HepG2 (cell line): ENCODE data around the gene ENO1. TPM values are rescaled to one million over a fixed set of nuclear protein-coding genes. Genes with fewer than 3 reads are reported as not detected.

Source experiments
- ATAC-seq: fragments of 200-7000 bp; cut with Tn5 transposase; 3 replicates; pipeline ENCODE4 v1.9.1; 2020; ENCODE audit warnings: mild to moderate bottlenecking, moderate library complexity
- BruUV-seq: library from RNA; stranded (reverse); fragments of 400-500 nt; replicated peaks from 2 replicates; lab custom pipeline; 2021; lab: Mats Ljungman, UMichigan
- CTCF ChIA-PET: fragments of 300-600 bp; formaldehyde crosslinking; extraction: SDS; loops from one replicate; lab custom pipeline; 2021; ENCODE audit warnings: low total read pairs, inconsistent platforms, low intra/inter-chr PET ratio; lab: Yijun Ruan, JAX
- POLR2A ChIA-PET: fragments of 350-600 bp; sonication (Branson Sonifier 250); formaldehyde crosslinking; loops from one replicate; lab custom pipeline; 2020; ENCODE audit warnings: antibody characterized with exemption, inconsistent platforms; lab: Yijun Ruan, JAX
- DNase-seq: peaks from one replicate; pipeline ENCODE4 v3.0.0-alpha.2; 2015; ENCODE audit warnings: low spot score
- FAIRE-seq: peaks from 3 replicates; lab custom pipeline; 2011; peaks lifted over from hg19 to GRCh38; lab: Jason Lieb, UNC
- H2AFZ ChIP-seq: one replicate; pipeline ENCODE4 v1.6.1; 2011; ENCODE audit warnings: low read length, inconsistent platforms
- H3K27ac ChIP-seq: fragments of 300-600 bp; 3 replicates; pipeline ENCODE4 v1.8.0; 2011; ENCODE audit warnings: mixed run types, mild to moderate bottlenecking, mixed read lengths, low read length, inconsistent platforms; ENCODE audit not compliant: insufficient read depth; ENCODE audit errors: extremely low read length
- H3K27me3 ChIP-seq, 2 experiments: fragments of 200-600 bp in 1 of 2; 2 replicates in 1 of 2; 3 replicates in 1 of 2; pipeline versions ENCODE4 v1.6.0 to v1.8.0; 2011; ENCODE audit warnings: low read length in 2 of 2, mild to moderate bottlenecking in 2 of 2, moderate library complexity in 2 of 2, inconsistent platforms in 1 of 2; ENCODE audit not compliant: insufficient read depth in 2 of 2, control insufficient read depth in 1 of 2
- H3K36me3 ChIP-seq, 2 experiments: fragments of 200-600 bp in 1 of 2; replicated peaks in 1 of 2; 2 replicates in 1 of 2; 3 replicates in 1 of 2; pipeline versions ENCODE4 v1.5.1 to v1.8.0; 2011; ENCODE audit warnings: low read length in 2 of 2, inconsistent platforms in 1 of 2; ENCODE audit not compliant: insufficient read depth in 2 of 2, control insufficient read depth in 1 of 2
- H3K4me1 ChIP-seq: 2 replicates; pipeline ENCODE4 v1.5.1; 2012; ENCODE audit warnings: low read length, inconsistent platforms; ENCODE audit not compliant: insufficient read depth
- H3K4me2 ChIP-seq: 2 replicates; pipeline ENCODE4 v1.6.0; 2011; ENCODE audit warnings: low read depth, low read length, inconsistent platforms
- H3K4me3 ChIP-seq, 3 experiments: fragments of 200-600 bp in 1 of 3; sonication (generic), shearing (Covaris generic) in 1 of 3; replicated peaks in 1 of 3; 2 replicates each; pipeline ENCODE4 v1.5.1; 2011 to 2016; ENCODE audit warnings: low read length in 3 of 3, inconsistent platforms in 2 of 3, low read depth in 2 of 3, mild to moderate bottlenecking in 2 of 3, control low read depth in 1 of 3, mixed read lengths in 1 of 3; ENCODE audit not compliant: insufficient read depth in 1 of 3
- H3K79me2 ChIP-seq: one replicate; pipeline ENCODE4 v1.6.1; 2011; ENCODE audit warnings: low read length, inconsistent platforms; ENCODE audit not compliant: insufficient read depth
- H3K9ac ChIP-seq: 2 replicates; pipeline ENCODE4 v1.6.0; 2011; ENCODE audit warnings: mild to moderate bottlenecking, low read depth, low read length, inconsistent platforms; ENCODE audit not compliant: insufficient read depth
- H3K9me3 ChIP-seq: 2 replicates; pipeline ENCODE4 v1.5.1; 2012; ENCODE audit warnings: mild to moderate bottlenecking, low read length
- H4K20me1 ChIP-seq: 2 replicates; pipeline ENCODE4 v1.6.0; 2011; ENCODE audit warnings: inconsistent platforms, mild to moderate bottlenecking, low read length, moderate library complexity; ENCODE audit not compliant: insufficient read depth
- DMAP1 ChIP-seq: IDR thresholded peaks from 2 replicates; pipeline ENCODE4 v1.6.1; 2016
- IKZF5 ChIP-seq: IDR thresholded peaks from 2 replicates; pipeline ENCODE4 v1.6.1; 2018; ENCODE audit warnings: missing genetic modification reagents, mild to moderate bottlenecking, missing compliant biosample characterization
- KAT7 ChIP-seq: IDR thresholded peaks from 2 replicates; pipeline ENCODE4 v1.6.1; 2018; ENCODE audit warnings: borderline replicate concordance, missing compliant biosample characterization
- MYNN ChIP-seq: sonication (generic); formaldehyde crosslinking; IDR thresholded peaks from 2 replicates; pipeline ENCODE4 v1.4.0; 2020; ENCODE audit warnings: mild to moderate bottlenecking, low read depth, missing genetic modification reagents
- PHF21A ChIP-seq: sonication (generic); formaldehyde crosslinking; IDR thresholded peaks from 2 replicates; pipeline ENCODE4 v1.5.0; 2020; ENCODE audit warnings: mild to moderate bottlenecking, missing genetic modification reagents
- PRMT3 ChIP-seq: sonication (generic); formaldehyde crosslinking; IDR thresholded peaks from 2 replicates; pipeline ENCODE4 v1.8.1; 2022; ENCODE audit warnings: low read depth, mild to moderate bottlenecking, moderate library complexity, missing genetic modification reagents, borderline replicate concordance
- TFDP2 ChIP-seq: sonication (generic); formaldehyde crosslinking; IDR thresholded peaks from 2 replicates; pipeline ENCODE4 v1.4.0; 2020; ENCODE audit warnings: missing genetic modification reagents
- ZGPAT ChIP-seq: IDR thresholded peaks from 2 replicates; pipeline ENCODE4 v1.6.1; 2016; ENCODE audit warnings: mild to moderate bottlenecking
- ZNF740 ChIP-seq: sonication (generic); formaldehyde crosslinking; IDR thresholded peaks from 2 replicates; pipeline ENCODE4 v1.4.0; 2020; ENCODE audit warnings: missing genetic modification reagents
- in situ Hi-C: cut with HindIII; loops from 2 replicates; pipeline ENCODE4 v1.10.0; 2017; ENCODE audit warnings: low pct_unique_long_range_greater_than_20kb; ENCODE audit not compliant: extremely low pct_ligation_motif_present
- intact Hi-C: fragments of 100-400 bp; cut with micrococcal nuclease; formaldehyde crosslinking; loops from one replicate; pipeline ENCODE4 v1.10.0; 2022; ENCODE audit not compliant: unreplicated experiment
- polyA plus RNA-seq, 8 experiments: library from polyadenylated mRNA; depleted of rRNA in 3 of 8; stranded (reverse) in 7 of 8; unstranded in 1 of 8; fragments of >200 nt; fragmentation: Illumina TruSeq in 4 of 8; extraction: Trizol in 4 of 8; gene quantifications; 2 replicates each; pipeline versions ENCODE4 v1.2.1 to v1.2.3, GENCODE V29; 2011 to 2016; ENCODE audit warnings: low read depth in 4 of 8, missing spikeins in 1 of 8, mixed read lengths in 1 of 8; ENCODE audit not compliant: insufficient read depth in 1 of 8
- total RNA-seq, 5 experiments: library from RNA; depleted of rRNA; stranded (reverse); fragments of >200 nt; fragmentation: Illumina TruSeq; extraction: Trizol; gene quantifications; 2 replicates each; pipeline ENCODE4 v1.2.3, GENCODE V29; 2016; ENCODE audit warnings: low read depth in 1 of 5

ENO1 gene
- total and polyA plus RNA-seq, 2 of the 13 experiments (the other 11 are each of a cell fraction or from before 2014, with no cell fraction given): 1,559 to 3,103 TPM

- Histone ChIP-seq H3K4me1 (peaks cover 70% of the 10 kb centered on the region), H3K9ac (no peak overlapping the region), H3K36me3 (no peaks in the 10 kb centered on the region), H4K20me1 (peaks cover 48% of the 10 kb centered on the region), H3K4me2 (peak overlapping the region; percentile 84), H2AFZ (no peak overlapping the region), H3K4me3 (peak overlapping the region in 1 of 3 experiments; percentile 29; a peak in 1 of 6 replicates), H3K9me3 (no peaks in the 10 kb centered on the region)
- CTCF ChIA-PET: interaction anchor here (1.0 kb wide), 1 partner anchor 35 kb away, joined by 4 read pairs; no protein-coding TSS in a partner anchor
- ATAC-seq (no peak), DNase-seq (no peak)
- TF ChIP-seq PRMT3 (no peak), ZNF740 (CRISPR knock-in tag) (no peak), DMAP1 (CRISPR knock-in tag) (no peak), ZGPAT (no peak), PHF21A (CRISPR knock-in tag) (no peak), TFDP2 (CRISPR knock-in tag) (no peak), IKZF5 (CRISPR knock-in tag) (no peak), KAT7 (CRISPR knock-in tag) (no peak), MYNN (CRISPR knock-in tag) (no peak)
- TF ChIP-seq, all 625 proteins: peak for 0
- FAIRE-seq: no peak
- H3K79me2 ChIP-seq: peaks cover 84% of the 10 kb centered on the region
- no peak overlapping the region for H3K27ac ChIP-seq
- POLR2A ChIA-PET: interaction anchor here (0.7 kb wide), 1 partner anchor 58 kb away, joined by 3 read pairs; no protein-coding TSS in a partner anchor
- no peaks in the 10 kb centered on the region; a peak in 1 of 5 replicates for H3K27me3 ChIP-seq
- intact Hi-C loops (no loop called here), in situ Hi-C loops (no loop called here)
- no TSS peak for BruUV-seq
These were observed 64.5 kb downstream of the ENO1 start for GRCh38 chr1:8813991-8814390.
